ENCODE data around the gene UPP2.

The UPP2 gene

DNA sequence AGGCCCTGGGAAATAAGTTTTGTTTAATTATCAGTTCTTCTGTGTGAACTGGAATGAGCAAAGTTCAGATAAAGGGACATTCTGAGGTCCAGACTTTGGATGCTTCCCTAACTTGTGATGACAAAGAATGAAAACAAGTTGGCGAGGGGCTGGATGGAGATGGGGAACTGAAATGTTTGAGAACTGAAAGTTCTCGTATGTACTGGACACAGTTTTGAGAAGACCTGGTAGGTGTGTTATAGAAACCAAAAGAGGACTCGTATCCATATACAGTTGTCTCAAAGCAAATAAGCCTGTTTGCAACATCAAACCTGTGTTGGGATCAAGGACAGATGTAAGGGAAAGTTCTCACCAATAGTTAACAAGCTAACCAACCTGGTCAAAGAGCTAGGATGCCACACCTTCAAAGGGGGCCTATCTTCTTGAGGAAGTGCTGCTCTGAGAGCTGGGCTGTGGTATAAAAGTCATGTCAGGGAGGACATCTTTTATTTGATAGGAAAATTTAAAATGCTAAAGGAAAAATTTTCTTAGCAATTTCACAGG, at the start of gene UPP2:
Gene UPP2, plus strand, starts transcription at position 493 of the 543 bp plus-strand sequence. CDS start 188 bp downstream, outside the sequence.
- in situ Hi-C loops (cut with MboI; ENCODE audit: low sequenced_read_pairs): no loop called here

DNA sequence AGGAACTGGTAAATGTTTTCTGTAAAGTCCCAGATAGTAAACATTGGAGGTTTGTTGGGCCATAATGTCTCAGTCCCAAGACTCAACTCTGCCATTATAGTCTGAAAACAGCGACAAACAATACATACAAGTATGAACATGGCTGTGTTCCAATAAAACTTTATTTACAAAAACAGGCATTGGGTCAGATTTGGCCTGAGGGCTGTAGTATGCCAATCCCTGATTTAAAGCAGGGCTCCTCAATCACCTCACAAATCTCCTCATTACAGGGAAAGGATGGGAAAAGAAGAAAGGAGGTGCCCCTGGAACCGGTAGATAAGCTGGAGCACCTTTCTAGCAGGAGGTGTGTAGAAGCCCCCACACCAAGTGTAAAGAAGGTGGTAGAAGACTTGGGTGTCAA, 48.9 kb upstream of the UPP2 start:
- in situ Hi-C loops (cut with MboI; ENCODE audit: low sequenced_read_pairs): no loop called here

GRCh38 chr2:158056875-158057274, 44.8 kb upstream of the UPP2 start:
- in situ Hi-C loops (cut with MboI; ENCODE audit: low sequenced_read_pairs): no loop called here

DNA sequence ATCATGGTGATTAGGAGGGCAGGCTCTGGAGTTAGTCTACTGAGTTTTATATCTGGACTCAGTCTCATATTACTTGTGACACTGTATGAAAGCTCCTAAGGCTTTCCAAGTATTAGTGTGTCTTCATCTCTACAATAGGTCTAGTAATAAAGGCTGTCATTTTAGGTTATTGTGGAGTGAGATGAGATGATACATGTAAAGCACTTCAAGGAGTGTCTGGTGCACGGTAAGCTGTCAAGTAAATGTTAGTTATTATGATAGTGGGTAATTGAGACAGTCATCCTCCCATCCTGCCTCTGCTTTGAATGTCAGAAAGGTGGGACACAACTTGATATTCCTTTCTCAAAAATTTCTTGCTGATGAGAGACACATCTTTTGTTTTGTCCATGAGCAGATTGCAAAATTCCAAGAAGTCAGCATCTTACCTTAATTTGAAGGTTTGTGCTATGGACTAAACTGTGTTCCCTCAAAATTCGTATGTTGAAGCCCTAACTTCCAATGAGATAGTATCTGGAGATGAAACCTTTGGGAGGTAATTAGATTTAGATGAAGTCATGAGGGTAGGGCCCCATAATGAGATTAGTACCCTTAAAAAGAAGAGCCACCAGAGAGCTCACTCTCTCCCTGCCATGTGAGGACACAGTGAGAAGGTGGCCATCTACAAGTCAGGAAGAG, 41.4 kb upstream of the UPP2 start:
- in situ Hi-C loops (cut with MboI; ENCODE audit: low sequenced_read_pairs): no loop called here

GRCh38 chr2:158060835-158061435, 40.7 kb upstream of the UPP2 start:
- in situ Hi-C loops (cut with MboI; ENCODE audit: low sequenced_read_pairs): no loop called here

DNA sequence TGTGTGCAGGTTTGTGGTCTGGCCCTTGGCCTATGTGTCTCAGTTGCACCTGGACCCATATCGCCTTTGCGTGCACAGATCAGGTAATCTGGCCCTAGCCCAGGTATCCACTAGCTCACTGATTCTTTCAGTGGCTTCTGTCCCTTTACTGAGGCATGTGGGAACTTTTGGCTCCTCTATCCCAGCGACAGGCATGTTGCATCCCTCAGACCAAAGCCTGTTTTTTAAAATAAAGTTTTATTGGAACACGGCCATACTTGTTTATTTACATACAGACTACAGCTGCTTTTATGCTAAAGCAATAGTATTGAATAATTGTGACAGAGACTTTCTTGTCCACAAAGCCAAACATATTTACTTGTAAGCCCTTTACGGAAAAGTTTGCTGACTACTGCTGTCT, 39.9 kb upstream of the UPP2 start:
- in situ Hi-C loops (cut with MboI; ENCODE audit: low sequenced_read_pairs): no loop called here

- in situ Hi-C loops (cut with MboI; ENCODE audit: low sequenced_read_pairs): no loop called here
Observed at GRCh38 chr2:158066046-158066713, 35.5 kb upstream of the UPP2 start.

GRCh38 chr2:158071018-158071417, 30.7 kb upstream of the UPP2 start:
- in situ Hi-C loops (cut with MboI; ENCODE audit: low sequenced_read_pairs): no loop called here

DNA sequence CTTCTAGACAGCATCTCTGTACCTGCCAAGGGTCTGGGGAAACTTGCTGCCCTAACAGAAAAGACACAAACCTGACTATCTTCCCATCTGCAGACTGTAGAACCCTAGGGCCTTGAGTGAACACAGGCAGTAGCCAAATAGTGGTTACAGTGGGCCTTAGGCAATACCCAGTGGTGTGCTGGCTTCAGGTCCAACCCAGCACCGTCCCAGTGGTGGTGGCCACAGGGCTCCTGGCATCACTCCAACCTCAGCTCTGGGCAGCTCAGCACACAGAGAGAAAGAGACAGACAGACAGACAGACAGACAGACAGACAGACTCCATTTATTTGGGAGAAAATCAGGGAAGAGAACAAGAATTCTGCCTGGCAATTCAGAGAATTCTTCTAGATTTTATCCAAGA, 29.3 kb upstream of the UPP2 start:
- in situ Hi-C loops (cut with MboI; ENCODE audit: low sequenced_read_pairs): no loop called here

DNA sequence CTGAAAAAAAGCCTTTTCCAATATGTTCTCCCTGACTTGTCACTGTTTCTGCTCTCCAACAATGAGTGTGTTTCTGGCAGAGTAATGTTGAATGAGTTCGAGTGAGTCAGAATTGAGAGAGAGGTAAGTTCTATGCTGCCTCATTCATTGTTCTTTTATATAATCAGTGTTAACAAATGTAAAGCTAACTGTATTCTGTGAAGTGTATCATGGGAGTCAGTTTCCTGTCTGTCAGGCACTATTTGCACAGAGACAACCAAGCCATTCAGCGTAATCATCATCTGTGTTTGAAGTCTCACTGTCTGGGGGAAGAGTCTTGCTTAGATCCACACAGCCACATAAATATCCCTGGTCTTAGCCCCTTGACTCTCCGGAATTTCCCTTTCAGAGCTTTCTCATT, 22.0 kb upstream of the UPP2 start:
- in situ Hi-C loops (cut with MboI; ENCODE audit: low sequenced_read_pairs): no loop called here

GRCh38 chr2:158088093-158088492, 13.6 kb upstream of the UPP2 start:
- in situ Hi-C loops (cut with MboI; ENCODE audit: low sequenced_read_pairs): no loop called here

- in situ Hi-C loops (cut with MboI; ENCODE audit: low sequenced_read_pairs): no loop called here
Observed at GRCh38 chr2:158089322-158089721, 12.4 kb upstream of the UPP2 start.

DNA sequence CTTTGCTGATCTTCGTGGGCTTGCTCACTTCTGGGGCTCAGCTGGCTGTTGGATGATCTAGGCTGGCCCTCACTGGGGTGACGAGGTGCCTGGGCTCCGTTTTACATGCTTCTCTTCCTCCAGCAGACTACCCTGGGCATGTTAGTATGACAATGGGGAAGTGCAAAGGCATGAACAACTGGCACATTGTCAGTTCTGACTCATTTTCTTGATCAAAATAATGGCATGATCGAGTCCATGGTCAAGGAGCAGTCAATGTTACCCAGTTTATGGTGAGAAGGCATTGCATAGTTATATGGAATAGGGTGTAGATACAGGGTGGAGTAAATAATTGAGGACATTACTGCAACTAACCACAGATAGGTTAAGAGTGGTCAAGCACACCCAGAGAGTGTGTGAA, 10.0 kb upstream of the UPP2 start:
- in situ Hi-C loops (cut with MboI; ENCODE audit: low sequenced_read_pairs): no loop called here

DNA sequence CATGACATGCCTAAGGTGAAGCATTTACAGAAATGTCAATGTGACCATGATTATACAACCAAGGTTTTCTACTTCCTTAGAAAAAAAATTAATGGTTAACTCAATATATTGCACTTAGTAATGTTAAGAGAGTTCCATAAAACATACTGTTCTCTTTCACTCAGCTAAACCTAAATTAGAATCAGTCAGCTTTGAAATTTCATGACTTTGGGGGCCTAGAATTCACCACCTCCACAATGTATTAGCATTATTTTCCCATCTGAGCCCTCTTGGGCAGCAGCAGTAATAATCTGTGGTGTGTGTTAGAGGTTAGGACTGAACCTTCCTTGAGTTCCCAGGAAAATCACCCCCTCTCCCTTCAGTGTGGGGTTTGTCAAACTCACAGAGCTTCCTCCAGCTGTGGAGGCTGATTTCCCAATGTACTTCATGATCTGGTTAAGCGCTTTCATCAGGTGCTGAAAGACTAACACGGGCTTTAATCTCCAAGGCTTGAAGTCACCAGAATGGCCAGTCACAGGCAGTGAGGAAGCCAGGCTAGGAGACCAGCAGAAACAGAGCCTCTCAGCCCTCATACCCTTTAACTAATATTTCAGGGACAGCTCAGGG, 7.1 kb upstream of the UPP2 start:
- in situ Hi-C loops (cut with MboI; ENCODE audit: low sequenced_read_pairs): no loop called here

DNA sequence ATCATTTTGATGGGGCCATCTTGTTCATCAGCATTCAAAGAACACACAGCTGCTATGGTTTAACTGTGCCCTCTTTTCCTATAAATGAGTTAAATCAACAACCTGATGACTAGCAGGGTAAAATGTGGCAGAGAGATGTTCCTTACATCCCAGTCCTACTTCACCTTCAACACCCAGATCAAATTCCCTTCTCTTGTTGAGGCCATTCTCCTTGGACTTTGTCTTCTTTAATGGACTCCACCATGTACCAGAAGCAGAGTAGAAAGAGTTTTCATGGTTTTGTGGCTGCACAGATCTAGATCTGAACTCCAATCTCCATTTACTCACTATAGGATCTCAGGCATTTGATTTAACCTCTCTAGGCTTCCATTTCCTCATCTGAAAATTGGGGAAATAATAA, 6.4 kb upstream of the UPP2 start:
- in situ Hi-C loops (cut with MboI; ENCODE audit: low sequenced_read_pairs): no loop called here

GRCh38 chr2:158095912-158096311, 5.8 kb upstream of the UPP2 start:
- in situ Hi-C loops (cut with MboI; ENCODE audit: low sequenced_read_pairs): no loop called here

DNA sequence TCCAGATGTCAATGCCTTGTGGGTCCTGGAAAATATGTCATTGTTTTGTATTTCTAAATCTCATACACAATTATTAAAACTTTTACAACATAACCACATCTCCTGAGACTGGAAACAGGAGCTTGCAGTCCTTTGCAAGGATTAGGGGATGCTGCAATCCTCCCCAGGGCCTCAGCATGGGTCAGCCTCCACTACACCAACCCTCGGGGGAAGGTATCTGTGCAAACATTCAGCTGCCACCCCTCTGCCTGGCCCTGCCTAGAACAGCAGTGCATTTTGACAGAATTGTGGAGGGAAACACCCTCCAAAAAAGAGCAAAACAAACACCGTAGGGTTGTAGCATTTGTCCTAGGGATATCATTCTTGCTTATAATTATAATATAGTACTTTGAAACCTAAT, 4.2 kb upstream of the UPP2 start:
- in situ Hi-C loops (cut with MboI; ENCODE audit: low sequenced_read_pairs): no loop called here

DNA sequence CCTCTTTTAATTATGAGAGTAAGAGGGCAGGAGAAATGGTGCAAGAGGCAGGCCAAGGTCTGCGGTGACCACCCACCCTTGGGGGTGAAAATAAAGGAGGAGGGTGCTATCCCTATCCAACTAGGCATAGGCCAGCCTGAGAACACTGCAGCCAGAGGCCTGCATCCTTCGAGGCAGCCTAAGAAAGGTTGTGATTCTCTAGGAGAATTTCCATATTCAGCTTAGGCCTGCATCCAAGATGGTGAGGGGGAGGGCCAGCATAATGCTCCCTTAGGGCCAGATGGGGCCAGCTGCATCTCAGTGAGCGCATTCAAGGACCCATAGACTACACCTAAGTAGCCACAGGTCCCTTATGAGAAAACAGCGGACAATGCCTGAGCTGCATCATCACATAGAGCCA, 3.5 kb upstream of the UPP2 start:
- in situ Hi-C loops (cut with MboI; ENCODE audit: low sequenced_read_pairs): no loop called here

DNA sequence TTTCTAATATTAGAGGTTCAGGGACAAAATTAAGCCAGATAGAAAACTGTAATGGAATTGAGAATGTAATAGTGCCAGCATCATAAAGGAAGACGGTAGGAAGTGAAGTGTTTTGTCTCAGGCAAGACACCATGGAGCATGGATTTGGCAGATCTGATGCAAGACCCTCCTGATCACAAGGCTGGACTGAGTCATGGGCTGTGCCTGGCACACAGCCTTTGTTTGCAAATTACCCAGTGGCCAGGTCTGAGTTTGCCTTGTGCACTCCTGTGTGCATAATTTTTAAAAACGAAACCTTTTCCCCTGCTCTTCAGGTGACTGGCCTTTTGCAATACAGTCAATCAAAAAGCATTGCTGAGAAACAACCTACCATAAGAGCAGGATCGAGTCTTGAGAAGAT, 2.0 kb upstream of the UPP2 start:
- in situ Hi-C loops (cut with MboI; ENCODE audit: low sequenced_read_pairs): no loop called here

GRCh38 chr2:158100411-158100810, 1.3 kb upstream of the UPP2 start:
- in situ Hi-C loops (cut with MboI; ENCODE audit: low sequenced_read_pairs): no loop called here

- in situ Hi-C loops (cut with MboI; ENCODE audit: low sequenced_read_pairs): no loop called here
Observed at GRCh38 chr2:158102446-158102845, 770 bp downstream of the UPP2 start.
